NCI-H1417 treated with DMSO at 0.1 percent for 48 hours (cell line): ENCODE data around the gene SH2B3.
"Not testable (repeated sequence)": the region's sequence is repeated elsewhere in the genome, so short reads cannot be mapped to it uniquely, and the experiment has no call there.

Source experiments
- DNase-seq: peaks from one replicate; lab custom pipeline; 2025; lab: John Stamatoyannopoulos, UW

SH2B3 gene

GRCh38 chr12:111405859-111406473 is at the start of gene SH2B3:
TSS of gene SH2B3 (plus strand) at chr12:111405923. CDS start at chr12:111418146, 12,223 bp downstream.
- no peak for DNase-seq

- DNase-seq: no peak
Observed at GRCh38 chr12:111359231-111359913, 46.4 kb upstream of the SH2B3 start.

- DNase-seq: no peak
Observed at GRCh38 chr12:111359914-111360276, 45.8 kb upstream of the SH2B3 start.

GRCh38 chr12:111360325-111360930 is 45.3 kb upstream of the SH2B3 start:
- no peak for DNase-seq

GRCh38 chr12:111361073-111361716 is 44.5 kb upstream of the SH2B3 start:
- DNase-seq: no peak

- no peak for DNase-seq
Observed at GRCh38 chr12:111361717-111362576, 43.8 kb upstream of the SH2B3 start.

GRCh38 chr12:111362687-111363475 is 42.8 kb upstream of the SH2B3 start:
- no peak for DNase-seq

- no peak for DNase-seq
Observed at GRCh38 chr12:111363578-111363977, 42.1 kb upstream of the SH2B3 start.

GRCh38 chr12:111366075-111366474 is 39.6 kb upstream of the SH2B3 start:
- no peak for DNase-seq

GRCh38 chr12:111366583-111366982 is 39.1 kb upstream of the SH2B3 start:
- no peak for DNase-seq

GRCh38 chr12:111367661-111368221 is 38.0 kb upstream of the SH2B3 start:
- no peak for DNase-seq

- no peak for DNase-seq
Observed at GRCh38 chr12:111368291-111368787, 37.4 kb upstream of the SH2B3 start.

- DNase-seq: peak; percentile 60
Observed at GRCh38 chr12:111368788-111369495, 36.8 kb upstream of the SH2B3 start, which contains the start of gene PHETA1. TSS of gene PHETA1 (minus strand) at chr12:111369095. CDS start at chr12:111363427, 5,668 bp downstream.

- no peak for DNase-seq
Observed at GRCh38 chr12:111369496-111370220, 36.1 kb upstream of the SH2B3 start.

GRCh38 chr12:111373231-111373630 is 32.5 kb upstream of the SH2B3 start:
- DNase-seq: not testable (repeated sequence)

GRCh38 chr12:111377440-111377839 is 28.3 kb upstream of the SH2B3 start:
- no peak for DNase-seq

GRCh38 chr12:111379942-111380554 is 25.7 kb upstream of the SH2B3 start:
- DNase-seq: no peak

GRCh38 chr12:111384596-111384995 is 21.1 kb upstream of the SH2B3 start:
- DNase-seq: no peak

GRCh38 chr12:111386885-111387284 is 18.8 kb upstream of the SH2B3 start:
- DNase-seq: no peak
